ENCODE data around the gene RAB20. TPM values are rescaled to one million over a fixed set of nuclear protein-coding genes. Genes with fewer than 3 reads are reported as not detected.

Gene RAB20
- total and polyA plus RNA-seq, 9 of the 15 experiments (the other 6 are each of a cell fraction or from before 2014, with no cell fraction given), result 0.62 to 9.2 (median 5.4) TPM

GRCh38 chr13:110511509-110512181 lies 49.9 kb downstream of the RAB20 start (continued):
- no peak for TF ChIP-seq FOXM1 (IDR thresholded peaks at IDR 0.05; ENCODE audit: low read depth)
- TF ChIP-seq FOXM1 (CRISPR knock-in tag; IDR thresholded peaks at IDR 0.05; ENCODE audit: low read depth), result no peak
- TF ChIP-seq SP1 (CRISPR knock-in tag; IDR thresholded peaks at IDR 0.05), result no peak
- TF ChIP-seq ZFX (CRISPR knock-in tag; IDR thresholded peaks at IDR 0.05), result no peak
- no peak for TF ChIP-seq HMG20A (CRISPR knock-in tag; conservative IDR thresholded peaks at IDR 0.05)
- no peak for TF ChIP-seq MGA (IDR thresholded peaks at IDR 0.05)
- TF ChIP-seq ZNF12 (CRISPR knock-in tag; IDR thresholded peaks at IDR 0.05), result no peak
- TF ChIP-seq CAMTA2 (CRISPR knock-in tag; conservative IDR thresholded peaks at IDR 0.05), result no peak
- TF ChIP-seq CGGBP1 (CRISPR knock-in tag; IDR thresholded peaks at IDR 0.05), result no peak
- TF ChIP-seq NFE2 (IDR thresholded peaks at IDR 0.05; ENCODE audit: low read depth), result 0 out of 2 replicates have a peak, but pooled peaks have one; percentile 25
- TF ChIP-seq ZFPM2 (CRISPR knock-in tag; IDR thresholded peaks at IDR 0.05), result no peak
- no peak for TF ChIP-seq ETS2 (tag; IDR thresholded peaks at IDR 0.05; ENCODE audit: borderline replicate concordance, poor library complexity, severe bottlenecking)
- no peak for TF ChIP-seq SNIP1 (IDR thresholded peaks at IDR 0.05; ENCODE audit: low read depth)
- no peak for TF ChIP-seq ZNF143 (CRISPR knock-in tag; IDR thresholded peaks at IDR 0.05)
- 0 out of 2 replicates have a peak, but pooled peaks have one; percentile 22 for TF ChIP-seq L3MBTL2 (IDR thresholded peaks at IDR 0.05)
- TF ChIP-seq MAFF (IDR thresholded peaks at IDR 0.05; ENCODE audit: low read length), result no peak
- TF ChIP-seq JUNB (CRISPR knock-in tag; conservative IDR thresholded peaks at IDR 0.05), result no peak
